ENCODE data around the gene DSCAM.

The DSCAM gene

GRCh38 chr21:39961251-39961650 is 885.7 kb downstream of the DSCAM start:
- no peak for DNase-seq

All from NCI-H1417 (cell line).